ENCODE results near the gene GRWD1.

GRWD1 gene

DNA sequence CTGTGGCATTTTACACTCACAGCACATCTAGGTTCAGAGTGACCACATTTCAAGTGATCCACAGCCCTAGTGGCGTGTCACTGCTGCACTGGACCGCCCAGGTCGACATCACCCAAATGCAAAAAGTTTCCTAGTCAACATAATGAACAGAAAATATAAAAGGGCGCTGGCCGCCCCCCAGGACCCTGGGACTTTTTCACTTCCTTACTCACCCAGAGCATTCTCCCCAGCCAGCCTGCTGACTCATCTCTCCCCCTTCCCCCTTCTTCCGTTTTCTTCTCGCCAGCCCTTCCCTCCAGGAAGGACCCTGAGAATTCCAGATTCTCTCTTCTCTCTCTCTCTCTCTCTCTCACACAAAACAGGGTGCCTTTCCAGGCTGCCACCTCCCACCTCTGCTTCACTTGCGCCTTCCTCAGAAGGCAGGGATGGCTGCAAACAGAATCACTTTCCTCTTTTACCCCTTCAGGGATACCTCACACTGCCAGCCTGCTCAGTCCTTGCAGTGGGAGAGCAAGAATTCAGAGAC, 21.0 kb upstream of the GRWD1 start:
- H3K4me3 ChIP-seq (ENCODE audit: severe bottlenecking), result no peak overlapping the region

GRCh38 chr19:48428670-48429069, 17.1 kb upstream of the GRWD1 start:
- H3K4me1 ChIP-seq (ENCODE audit: insufficient read depth, poor library complexity, severe bottlenecking), result peaks cover 6% of the 10 kb centered on the region
- no peaks in the 10 kb centered on the region for H3K9me3 ChIP-seq (ENCODE audit: severe bottlenecking)
- H3K27me3 ChIP-seq (ENCODE audit: insufficient read depth, poor library complexity, severe bottlenecking), result no peaks in the 10 kb centered on the region
- no peak for ATAC-seq (ENCODE audit: low read depth)
- H3K27ac ChIP-seq (ENCODE audit: poor library complexity, severe bottlenecking), result no peak overlapping the region
- DNase-seq (ENCODE audit: low spot score), result no peak
- H3K4me3 ChIP-seq (ENCODE audit: severe bottlenecking), result no peak overlapping the region
- TF ChIP-seq, protein P1, sequence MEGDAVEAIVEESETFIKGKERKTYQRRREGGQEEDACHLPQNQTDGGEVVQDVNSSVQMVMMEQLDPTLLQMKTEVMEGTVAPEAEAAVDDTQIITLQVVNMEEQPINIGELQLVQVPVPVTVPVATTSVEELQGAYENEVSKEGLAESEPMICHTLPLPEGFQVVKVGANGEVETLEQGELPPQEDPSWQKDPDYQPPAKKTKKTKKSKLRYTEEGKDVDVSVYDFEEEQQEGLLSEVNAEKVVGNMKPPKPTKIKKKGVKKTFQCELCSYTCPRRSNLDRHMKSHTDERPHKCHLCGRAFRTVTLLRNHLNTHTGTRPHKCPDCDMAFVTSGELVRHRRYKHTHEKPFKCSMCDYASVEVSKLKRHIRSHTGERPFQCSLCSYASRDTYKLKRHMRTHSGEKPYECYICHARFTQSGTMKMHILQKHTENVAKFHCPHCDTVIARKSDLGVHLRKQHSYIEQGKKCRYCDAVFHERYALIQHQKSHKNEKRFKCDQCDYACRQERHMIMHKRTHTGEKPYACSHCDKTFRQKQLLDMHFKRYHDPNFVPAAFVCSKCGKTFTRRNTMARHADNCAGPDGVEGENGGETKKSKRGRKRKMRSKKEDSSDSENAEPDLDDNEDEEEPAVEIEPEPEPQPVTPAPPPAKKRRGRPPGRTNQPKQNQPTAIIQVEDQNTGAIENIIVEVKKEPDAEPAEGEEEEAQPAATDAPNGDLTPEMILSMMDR (IDR thresholded peaks at IDR 0.05; ENCODE audit: poor library complexity, severe bottlenecking), result no peak
- H3K36me3 ChIP-seq (ENCODE audit: low read depth), result no peaks in the 10 kb centered on the region

More for the DNA sequence above, 21.0 kb upstream of the GRWD1 start:
- DNase-seq (ENCODE audit: low spot score) (no peak), ATAC-seq (ENCODE audit: low read depth) (peak; percentile 83)
- H3K27ac ChIP-seq (ENCODE audit: poor library complexity, severe bottlenecking), result peak overlapping the region; percentile 53
- TF ChIP-seq, protein P1 (IDR thresholded peaks at IDR 0.05; ENCODE audit: poor library complexity, severe bottlenecking), result no peak
- no peaks in the 10 kb centered on the region for H3K36me3 ChIP-seq (ENCODE audit: low read depth)
- no peaks in the 10 kb centered on the region for H3K27me3 ChIP-seq (ENCODE audit: insufficient read depth, poor library complexity, severe bottlenecking)
- peaks cover 6% of the 10 kb centered on the region for H3K4me1 ChIP-seq (ENCODE audit: insufficient read depth, poor library complexity, severe bottlenecking)
- H3K9me3 ChIP-seq (ENCODE audit: severe bottlenecking), result no peaks in the 10 kb centered on the region

- TF ChIP-seq, protein P1 (IDR thresholded peaks at IDR 0.05; ENCODE audit: poor library complexity, severe bottlenecking), result no peak
- no peaks in the 10 kb centered on the region for H3K9me3 ChIP-seq (ENCODE audit: severe bottlenecking)
- no peaks in the 10 kb centered on the region for H3K4me1 ChIP-seq (ENCODE audit: insufficient read depth, poor library complexity, severe bottlenecking)
- no peak overlapping the region for H3K4me3 ChIP-seq (ENCODE audit: severe bottlenecking)
- no peaks in the 10 kb centered on the region for H3K27me3 ChIP-seq (ENCODE audit: insufficient read depth, poor library complexity, severe bottlenecking)
- no peak overlapping the region for H3K27ac ChIP-seq (ENCODE audit: poor library complexity, severe bottlenecking)
- ATAC-seq (ENCODE audit: low read depth) (no peak), DNase-seq (ENCODE audit: low spot score) (no peak)
- no peaks in the 10 kb centered on the region for H3K36me3 ChIP-seq (ENCODE audit: low read depth)
These were observed 12.4 kb upstream of the GRWD1 start for GRCh38 chr19:48433337-48433736.

- H3K4me3 ChIP-seq (ENCODE audit: severe bottlenecking), result no peak overlapping the region
- H3K36me3 ChIP-seq (ENCODE audit: low read depth), result no peaks in the 10 kb centered on the region
- no peaks in the 10 kb centered on the region for H3K9me3 ChIP-seq (ENCODE audit: severe bottlenecking)
- no peaks in the 10 kb centered on the region for H3K4me1 ChIP-seq (ENCODE audit: insufficient read depth, poor library complexity, severe bottlenecking)
- ATAC-seq (ENCODE audit: low read depth) (no peak), DNase-seq (ENCODE audit: low spot score) (no peak)
- H3K27me3 ChIP-seq (ENCODE audit: insufficient read depth, poor library complexity, severe bottlenecking), result no peaks in the 10 kb centered on the region
- no peak overlapping the region for H3K27ac ChIP-seq (ENCODE audit: poor library complexity, severe bottlenecking)
- TF ChIP-seq, protein P1 (IDR thresholded peaks at IDR 0.05; ENCODE audit: poor library complexity, severe bottlenecking), result no peak
These were observed 9.2 kb upstream of the GRWD1 start for GRCh38 chr19:48436586-48436985.

DNA sequence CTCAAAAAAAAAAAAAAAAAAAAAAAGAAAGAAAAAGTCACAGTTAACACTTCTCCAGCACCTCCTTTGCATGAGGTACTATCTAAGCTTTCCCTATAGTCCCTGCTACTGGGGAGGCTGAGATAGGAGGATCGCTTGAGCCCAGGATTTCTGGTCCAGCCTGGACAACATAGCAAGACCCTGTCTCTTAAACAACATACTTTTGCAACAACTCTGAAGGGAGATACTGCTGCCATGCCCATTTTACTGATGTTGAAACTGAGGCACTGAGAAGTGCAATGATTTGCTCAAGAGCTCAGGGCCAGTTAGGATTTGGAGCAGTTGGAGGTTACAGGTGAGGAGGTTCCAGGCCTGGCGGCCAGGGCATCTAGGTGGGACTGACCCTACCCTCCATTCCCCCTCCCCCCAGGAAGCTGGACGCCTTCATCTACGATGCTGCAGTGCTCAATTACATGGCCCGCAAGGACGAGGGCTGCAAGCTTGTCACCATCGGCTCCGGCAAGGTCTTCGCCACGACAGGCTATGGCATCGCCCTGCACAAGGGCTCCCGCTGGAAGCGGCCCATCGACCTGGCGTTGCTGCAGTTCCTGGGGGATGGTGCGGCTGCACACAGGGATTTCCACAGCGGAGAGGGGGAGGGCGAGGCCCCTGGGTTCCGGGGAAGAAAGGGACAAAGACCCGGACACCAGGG, 4.3 kb upstream of the GRWD1 start:
- Histone ChIP-seq H3K36me3 (ENCODE audit: low read depth) (no peaks in the 10 kb centered on the region), H3K4me3 (ENCODE audit: severe bottlenecking) (no peak overlapping the region), H3K27ac (ENCODE audit: poor library complexity, severe bottlenecking) (no peak overlapping the region), H3K9me3 (ENCODE audit: severe bottlenecking) (no peaks in the 10 kb centered on the region), H3K4me1 (ENCODE audit: insufficient read depth, poor library complexity, severe bottlenecking) (peaks cover 6% of the 10 kb centered on the region), H3K27me3 (ENCODE audit: insufficient read depth, poor library complexity, severe bottlenecking) (peaks cover 12% of the 10 kb centered on the region)
- ATAC-seq (ENCODE audit: low read depth) (no peak), DNase-seq (ENCODE audit: low spot score) (no peak)
- TF ChIP-seq, protein P1 (IDR thresholded peaks at IDR 0.05; ENCODE audit: poor library complexity, severe bottlenecking), result no peak
